Mesothelial cell of epicardium (in vitro differentiated cells): ENCODE results near the gene MMP21. TPM values are rescaled to one million over a fixed set of nuclear protein-coding genes. Genes with fewer than 3 reads are reported as not detected.

Experiments
- DNase-seq, 2 experiments: peaks; one replicate each; pipeline ENCODE4 v3.0.0; 2021; ENCODE audit warnings: low spot score in 2 of 2; ENCODE audit not compliant: unreplicated experiment in 2 of 2
- H3K27ac Mint-ChIP-seq: 2 replicates; pipeline ENCODE4 v1.8.0; 2021; ENCODE audit warnings: mixed read lengths
- H3K27me3 Mint-ChIP-seq: 2 replicates; pipeline ENCODE4 v1.8.0; 2021; ENCODE audit warnings: low read depth, mixed read lengths
- H3K36me3 Mint-ChIP-seq: 2 replicates; pipeline ENCODE4 v1.8.0; 2021; ENCODE audit warnings: mixed read lengths
- H3K4me1 Mint-ChIP-seq: 2 replicates; pipeline ENCODE4 v1.8.0; 2021; ENCODE audit warnings: mixed read lengths
- H3K4me3 Mint-ChIP-seq: 2 replicates; pipeline ENCODE4 v1.8.0; 2021; ENCODE audit warnings: mild to moderate bottlenecking, moderate library complexity, mixed read lengths
- H3K9me3 Mint-ChIP-seq: 2 replicates; pipeline ENCODE4 v1.8.0; 2021; ENCODE audit warnings: mixed read lengths
- CTCF ChIP-seq: fragments of 200-600 bp; sonication (generic); IDR thresholded peaks from one replicate; pipeline ENCODE4 v1.5.0; 2021; ENCODE audit warnings: antibody characterized with exemption; ENCODE audit not compliant: unreplicated experiment
- total RNA-seq: library from RNA; stranded (reverse); gene quantifications from 3 replicates; pipeline ENCODE4 v1.2.1, GENCODE V29; 2021

The MMP21 gene
- total RNA-seq, 1 donor from 2014 or later, result 0.18 TPM

GRCh38 chr10:125788156-125789034, 12.8 kb upstream of the MMP21 start:
- no peaks in the 10 kb centered on the region for H3K27me3 Mint-ChIP-seq
- H3K9me3 Mint-ChIP-seq, result no peaks in the 10 kb centered on the region
- H3K36me3 Mint-ChIP-seq, result peaks cover 17% of the 10 kb centered on the region
- no peak overlapping the region for H3K4me3 Mint-ChIP-seq
- H3K27ac Mint-ChIP-seq, result no peak overlapping the region
- no peak for DNase-seq
- H3K4me1 Mint-ChIP-seq, result peaks cover 4% of the 10 kb centered on the region
- TF ChIP-seq CTCF, result no peak

DNA sequence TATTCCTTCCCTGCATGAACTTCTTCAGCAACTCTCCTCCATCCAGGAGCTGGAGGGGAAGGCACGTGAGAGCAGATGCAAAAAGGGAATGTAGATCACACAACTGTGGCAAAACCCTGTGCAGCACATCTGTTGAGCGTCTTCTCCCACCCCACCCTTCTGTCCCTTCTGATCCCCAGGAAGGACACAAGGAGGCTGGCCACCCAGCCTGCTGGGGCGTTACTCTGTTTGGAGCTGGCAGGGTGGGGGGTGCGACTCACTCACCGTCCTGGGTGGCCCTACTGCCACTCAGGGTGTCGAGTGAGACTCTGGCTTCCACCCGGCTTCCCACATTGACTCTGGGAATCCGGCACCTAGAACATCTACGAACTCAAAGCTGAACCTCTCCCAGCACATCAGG, 10.2 kb upstream of the MMP21 start:
- no peak overlapping the region for H3K27ac Mint-ChIP-seq

GRCh38 chr10:125783957-125784356, 8.3 kb upstream of the MMP21 start:
- Mint-ChIP-seq H3K4me1 (peaks cover 4% of the 10 kb centered on the region), H3K9me3 (peaks cover 7% of the 10 kb centered on the region), H3K27ac (peak overlapping the region; percentile 75), H3K36me3 (no peaks in the 10 kb centered on the region), H3K4me3 (no peak overlapping the region), H3K27me3 (no peaks in the 10 kb centered on the region)
- DNase-seq, result no peak
- no peak for TF ChIP-seq CTCF

More for the DNA sequence above, 10.2 kb upstream of the MMP21 start:
- H3K4me3 Mint-ChIP-seq, result no peak overlapping the region
- no peaks in the 10 kb centered on the region for H3K9me3 Mint-ChIP-seq
- no peak for TF ChIP-seq CTCF
- no peak for DNase-seq
- H3K4me1 Mint-ChIP-seq, result peaks cover 4% of the 10 kb centered on the region
- H3K27me3 Mint-ChIP-seq, result no peaks in the 10 kb centered on the region
- peaks cover 5% of the 10 kb centered on the region for H3K36me3 Mint-ChIP-seq

DNA sequence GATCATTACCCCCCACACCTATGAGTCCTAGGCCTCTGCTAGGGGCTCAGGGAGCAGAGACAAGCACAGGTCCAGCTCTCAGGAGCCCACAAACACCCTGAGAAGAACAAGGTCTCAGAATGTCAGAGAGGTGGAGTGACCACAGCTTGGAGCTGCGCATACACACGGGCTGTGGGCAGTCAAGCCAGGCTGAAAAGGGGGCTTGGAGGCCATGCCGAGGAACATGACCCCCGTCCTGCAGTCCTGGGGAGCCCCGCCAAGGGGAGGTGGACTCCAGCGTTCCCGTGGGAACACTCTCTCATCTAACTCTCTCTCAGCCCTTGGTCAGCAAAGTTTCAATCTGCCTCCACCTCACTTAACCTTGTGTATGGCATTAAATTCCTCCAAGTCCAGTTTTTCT, 7.8 kb upstream of the MMP21 start:
- H3K4me3 Mint-ChIP-seq, result no peak overlapping the region
- H3K27me3 Mint-ChIP-seq, result no peaks in the 10 kb centered on the region
- H3K9me3 Mint-ChIP-seq, result peaks cover 9% of the 10 kb centered on the region
- no peak for TF ChIP-seq CTCF
- no peak for DNase-seq
- H3K36me3 Mint-ChIP-seq, result no peaks in the 10 kb centered on the region
- H3K27ac Mint-ChIP-seq, result no peak overlapping the region
- peaks cover 4% of the 10 kb centered on the region for H3K4me1 Mint-ChIP-seq

- no peak overlapping the region for H3K27ac Mint-ChIP-seq
Observed at GRCh38 chr10:125782616-125783015, 7.0 kb upstream of the MMP21 start.

More at GRCh38 chr10:125782616-125783015, 7.0 kb upstream of the MMP21 start:
- peaks cover 4% of the 10 kb centered on the region for H3K4me1 Mint-ChIP-seq
- DNase-seq, result no peak
- H3K4me3 Mint-ChIP-seq, result no peak overlapping the region
- no peaks in the 10 kb centered on the region for H3K36me3 Mint-ChIP-seq
- no peaks in the 10 kb centered on the region for H3K27me3 Mint-ChIP-seq
- TF ChIP-seq CTCF, result no peak
- H3K9me3 Mint-ChIP-seq, result peaks cover 9% of the 10 kb centered on the region
